Measurements from ENCODE around the gene TRPC4.

The TRPC4 gene

DNA sequence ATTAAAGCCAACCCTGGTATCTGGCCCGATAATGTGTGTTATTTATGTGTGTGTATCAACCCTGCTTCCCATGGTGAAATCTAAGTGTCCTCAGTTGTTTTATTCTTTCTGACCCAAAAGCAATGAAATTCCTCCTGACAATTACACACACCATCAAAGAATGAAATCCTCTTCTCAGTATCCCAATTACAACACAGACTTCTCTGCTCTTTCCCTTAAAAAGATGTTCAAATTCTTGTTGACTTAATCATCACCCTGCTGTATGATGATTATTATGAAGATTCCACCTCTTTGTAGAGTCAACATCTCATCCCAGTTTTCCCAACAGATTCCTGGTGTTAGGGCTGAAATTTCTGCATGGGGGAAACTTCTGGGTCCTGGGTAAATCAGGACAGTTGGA, 8.9 kb upstream of the TRPC4 start:
- Histone ChIP-seq H3K4me3 (ENCODE audit: insufficient read depth, low read length, poor library complexity, severe bottlenecking) (no peak overlapping the region), H3K36me3 (ENCODE audit: low read length) (no peaks in the 10 kb centered on the region), H4K20me1 (ENCODE audit: low read depth, low read length) (no peaks in the 10 kb centered on the region), H3K9me2 (replicated peaks; ENCODE audit: insufficient read depth, low read length) (no peaks in the 10 kb centered on the region), H3K27ac (ENCODE audit: low read depth, low read length) (no peak overlapping the region), H3K4me2 (ENCODE audit: low read depth, low read length, poor library complexity, severe bottlenecking) (no peak overlapping the region), H3K9me3 (ENCODE audit: insufficient read depth, low read length) (no peaks in the 10 kb centered on the region), H3K9ac (ENCODE audit: low read length) (no peak overlapping the region), H3K27me3 (ENCODE audit: low read length) (no peaks in the 10 kb centered on the region), H3F3A (ENCODE audit: insufficient read depth) (no peaks in the 10 kb centered on the region), H2AFZ (ENCODE audit: low read depth, low read length, severe bottlenecking) (no peak overlapping the region), H3K79me2 (ENCODE audit: insufficient read depth, low read length) (no peaks in the 10 kb centered on the region)
- TF ChIP-seq, protein P1, sequence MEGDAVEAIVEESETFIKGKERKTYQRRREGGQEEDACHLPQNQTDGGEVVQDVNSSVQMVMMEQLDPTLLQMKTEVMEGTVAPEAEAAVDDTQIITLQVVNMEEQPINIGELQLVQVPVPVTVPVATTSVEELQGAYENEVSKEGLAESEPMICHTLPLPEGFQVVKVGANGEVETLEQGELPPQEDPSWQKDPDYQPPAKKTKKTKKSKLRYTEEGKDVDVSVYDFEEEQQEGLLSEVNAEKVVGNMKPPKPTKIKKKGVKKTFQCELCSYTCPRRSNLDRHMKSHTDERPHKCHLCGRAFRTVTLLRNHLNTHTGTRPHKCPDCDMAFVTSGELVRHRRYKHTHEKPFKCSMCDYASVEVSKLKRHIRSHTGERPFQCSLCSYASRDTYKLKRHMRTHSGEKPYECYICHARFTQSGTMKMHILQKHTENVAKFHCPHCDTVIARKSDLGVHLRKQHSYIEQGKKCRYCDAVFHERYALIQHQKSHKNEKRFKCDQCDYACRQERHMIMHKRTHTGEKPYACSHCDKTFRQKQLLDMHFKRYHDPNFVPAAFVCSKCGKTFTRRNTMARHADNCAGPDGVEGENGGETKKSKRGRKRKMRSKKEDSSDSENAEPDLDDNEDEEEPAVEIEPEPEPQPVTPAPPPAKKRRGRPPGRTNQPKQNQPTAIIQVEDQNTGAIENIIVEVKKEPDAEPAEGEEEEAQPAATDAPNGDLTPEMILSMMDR (IDR thresholded peaks at IDR 0.05; ENCODE audit: insufficient read depth, low read length, poor library complexity, severe bottlenecking): no peak
- TF ChIP-seq EZH2phosphoT487 (conservative IDR thresholded peaks at IDR 0.05; ENCODE audit: low read length): no peak

DNA sequence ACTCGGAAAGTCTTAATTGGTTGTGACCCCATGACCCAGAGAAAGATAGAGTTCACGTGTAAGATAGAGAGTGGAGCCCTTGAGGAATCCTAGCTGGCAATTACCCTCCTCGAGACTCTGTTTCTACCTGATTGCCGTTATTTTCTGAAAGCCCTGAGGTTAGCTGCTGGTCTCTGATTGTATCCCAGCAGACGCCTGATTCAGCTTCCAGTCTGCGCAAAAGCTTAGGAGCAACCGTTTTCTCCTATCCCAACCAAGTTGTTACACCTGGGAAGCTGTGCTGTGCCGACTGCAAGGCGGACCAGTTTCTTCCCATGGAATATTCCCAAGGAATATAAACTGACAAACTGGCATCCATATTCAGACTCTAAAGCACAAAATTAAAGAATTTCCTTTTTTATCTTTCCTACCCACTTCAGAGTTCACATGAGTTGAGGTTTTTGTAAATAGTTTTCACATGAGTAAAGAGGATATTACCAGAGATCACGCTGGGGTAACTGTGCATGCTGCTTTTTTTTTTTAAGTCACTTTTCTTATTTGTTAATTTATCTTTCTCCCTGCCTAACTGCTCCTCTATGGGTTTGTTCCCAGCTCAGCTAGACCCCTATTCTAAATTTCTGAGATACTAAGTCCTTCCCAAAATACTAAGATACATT, 1.5 kb upstream of the TRPC4 start:
- H3F3A ChIP-seq (ENCODE audit: insufficient read depth): no peaks in the 10 kb centered on the region
- H3K4me3 ChIP-seq (ENCODE audit: insufficient read depth, low read length, poor library complexity, severe bottlenecking): no peak overlapping the region
- no peaks in the 10 kb centered on the region for H3K79me2 ChIP-seq (ENCODE audit: insufficient read depth, low read length)
- no peaks in the 10 kb centered on the region for H4K20me1 ChIP-seq (ENCODE audit: low read depth, low read length)
- no peak overlapping the region for H3K9ac ChIP-seq (ENCODE audit: low read length)
- H3K4me2 ChIP-seq (ENCODE audit: low read depth, low read length, poor library complexity, severe bottlenecking): no peak overlapping the region
- H2AFZ ChIP-seq (ENCODE audit: low read depth, low read length, severe bottlenecking): no peak overlapping the region
- H3K27me3 ChIP-seq (ENCODE audit: low read length): no peaks in the 10 kb centered on the region
- TF ChIP-seq, protein P1 (IDR thresholded peaks at IDR 0.05; ENCODE audit: insufficient read depth, low read length, poor library complexity, severe bottlenecking): no peak
- TF ChIP-seq EZH2phosphoT487 (conservative IDR thresholded peaks at IDR 0.05; ENCODE audit: low read length): no peak
- no peak overlapping the region for H3K27ac ChIP-seq (ENCODE audit: low read depth, low read length)
- no peaks in the 10 kb centered on the region for H3K36me3 ChIP-seq (ENCODE audit: low read length)
- H3K9me2 ChIP-seq (replicated peaks; ENCODE audit: insufficient read depth, low read length): no peaks in the 10 kb centered on the region
- no peaks in the 10 kb centered on the region for H3K9me3 ChIP-seq (ENCODE audit: insufficient read depth, low read length)

DNA sequence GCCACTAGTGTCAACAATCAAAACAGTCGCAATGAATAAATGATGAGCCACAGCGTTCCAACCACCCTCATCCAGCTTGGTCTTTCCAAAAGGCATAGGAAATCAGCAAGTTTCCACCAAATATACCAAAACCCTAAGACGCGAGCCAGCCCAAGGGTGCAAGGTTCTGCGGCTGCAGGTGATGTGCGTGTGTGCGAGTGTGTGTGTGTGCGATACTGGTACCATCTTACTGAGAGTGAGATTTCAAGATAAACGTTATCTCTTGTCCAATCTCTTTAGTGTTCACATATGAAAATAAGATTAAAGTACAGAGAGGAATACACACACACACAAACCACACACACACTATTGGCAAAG, 895 bp upstream of the TRPC4 start:
- Histone ChIP-seq H2AFZ (ENCODE audit: low read depth, low read length, severe bottlenecking) (no peak overlapping the region), H3K9me2 (replicated peaks; ENCODE audit: insufficient read depth, low read length) (no peaks in the 10 kb centered on the region), H3F3A (ENCODE audit: insufficient read depth) (no peaks in the 10 kb centered on the region), H3K9ac (ENCODE audit: low read length) (no peak overlapping the region), H3K9me3 (ENCODE audit: insufficient read depth, low read length) (no peaks in the 10 kb centered on the region), H3K27ac (ENCODE audit: low read depth, low read length) (no peak overlapping the region), H3K27me3 (ENCODE audit: low read length) (no peaks in the 10 kb centered on the region), H3K79me2 (ENCODE audit: insufficient read depth, low read length) (no peaks in the 10 kb centered on the region), H3K4me2 (ENCODE audit: low read depth, low read length, poor library complexity, severe bottlenecking) (no peak overlapping the region), H3K36me3 (ENCODE audit: low read length) (no peaks in the 10 kb centered on the region), H3K4me3 (ENCODE audit: insufficient read depth, low read length, poor library complexity, severe bottlenecking) (no peak overlapping the region), H4K20me1 (ENCODE audit: low read depth, low read length) (no peaks in the 10 kb centered on the region)
- TF ChIP-seq, protein P1 (IDR thresholded peaks at IDR 0.05; ENCODE audit: insufficient read depth, low read length, poor library complexity, severe bottlenecking): no peak
- TF ChIP-seq EZH2phosphoT487 (conservative IDR thresholded peaks at IDR 0.05; ENCODE audit: low read length): no peak
